Coronary artery (tissue), 2 donors: Measurements from ENCODE around the gene ACOXL.

Experiments used
- DNase-seq: peaks from one replicate; pipeline ENCODE4 v3.0.0-alpha.2; 2017; ENCODE audit warnings: low spot score
- H3K27ac ChIP-seq, 2 donors: fragments of 200-600 bp; sonication (generic); one replicate each; pipeline ENCODE4 v1.5.1; 2016 to 2019
- H3K4me3 ChIP-seq: fragments of 200-600 bp; sonication (generic); 2 replicates; pipeline ENCODE4 v1.5.1; 2016; ENCODE audit warnings: mild to moderate bottlenecking, moderate library complexity
- TF ChIP-seq, protein P1 (sequence below): fragments of 200-600 bp; sonication (generic); IDR thresholded peaks from one replicate; pipeline ENCODE4 v1.5.1; 2019; ENCODE audit warnings: antibody characterized with exemption

Gene ACOXL

DNA sequence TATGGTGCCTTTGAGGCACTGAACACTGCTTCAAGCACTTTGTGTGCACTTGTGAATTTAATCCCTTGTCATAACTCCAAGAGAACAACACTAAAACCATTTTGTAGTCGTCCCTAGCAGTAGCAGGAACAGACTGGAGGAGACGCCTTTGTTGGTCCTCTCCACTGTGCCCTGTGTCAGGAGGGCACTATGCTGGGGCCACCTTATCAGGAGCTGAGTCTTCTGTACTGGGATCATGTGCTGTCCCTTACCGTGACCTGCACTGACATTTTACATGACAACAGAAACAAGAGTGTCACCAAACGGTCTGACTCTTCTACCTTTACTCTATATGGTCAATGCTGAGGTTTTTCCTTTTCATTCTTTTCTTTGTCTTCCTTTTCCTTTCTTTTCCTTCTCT lies 62.0 kb downstream of the ACOXL start:
- Histone ChIP-seq H3K27ac (no peak overlapping the region), H3K4me3 (no peak overlapping the region)
- TF ChIP-seq, protein P1, sequence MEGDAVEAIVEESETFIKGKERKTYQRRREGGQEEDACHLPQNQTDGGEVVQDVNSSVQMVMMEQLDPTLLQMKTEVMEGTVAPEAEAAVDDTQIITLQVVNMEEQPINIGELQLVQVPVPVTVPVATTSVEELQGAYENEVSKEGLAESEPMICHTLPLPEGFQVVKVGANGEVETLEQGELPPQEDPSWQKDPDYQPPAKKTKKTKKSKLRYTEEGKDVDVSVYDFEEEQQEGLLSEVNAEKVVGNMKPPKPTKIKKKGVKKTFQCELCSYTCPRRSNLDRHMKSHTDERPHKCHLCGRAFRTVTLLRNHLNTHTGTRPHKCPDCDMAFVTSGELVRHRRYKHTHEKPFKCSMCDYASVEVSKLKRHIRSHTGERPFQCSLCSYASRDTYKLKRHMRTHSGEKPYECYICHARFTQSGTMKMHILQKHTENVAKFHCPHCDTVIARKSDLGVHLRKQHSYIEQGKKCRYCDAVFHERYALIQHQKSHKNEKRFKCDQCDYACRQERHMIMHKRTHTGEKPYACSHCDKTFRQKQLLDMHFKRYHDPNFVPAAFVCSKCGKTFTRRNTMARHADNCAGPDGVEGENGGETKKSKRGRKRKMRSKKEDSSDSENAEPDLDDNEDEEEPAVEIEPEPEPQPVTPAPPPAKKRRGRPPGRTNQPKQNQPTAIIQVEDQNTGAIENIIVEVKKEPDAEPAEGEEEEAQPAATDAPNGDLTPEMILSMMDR = no peak
- DNase-seq = no peak

DNA sequence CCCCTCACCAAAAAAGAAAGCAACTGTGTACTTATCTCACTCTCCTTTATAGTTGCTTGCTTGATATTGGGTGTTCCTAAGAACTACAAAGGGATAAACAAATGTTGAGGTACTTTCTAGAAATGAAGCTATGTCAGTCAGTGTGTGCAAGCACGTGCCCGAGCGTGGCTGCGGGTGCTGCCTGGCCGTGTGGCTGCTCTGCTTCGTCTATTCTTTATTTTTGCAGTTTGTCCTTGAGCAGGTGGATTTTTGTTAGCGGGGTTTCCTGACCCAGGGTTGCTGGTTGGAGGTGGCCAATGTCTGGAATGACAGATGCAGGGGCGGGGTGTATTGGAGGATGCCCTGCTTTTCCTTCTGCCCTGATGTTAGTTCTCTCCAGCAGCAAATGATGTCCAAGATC lies 62.6 kb downstream of the ACOXL start:
- no peak overlapping the region for H3K4me3 ChIP-seq
- TF ChIP-seq, protein P1 = no peak
- H3K27ac ChIP-seq = no peak overlapping the region
- peak; percentile 47 for DNase-seq

DNA sequence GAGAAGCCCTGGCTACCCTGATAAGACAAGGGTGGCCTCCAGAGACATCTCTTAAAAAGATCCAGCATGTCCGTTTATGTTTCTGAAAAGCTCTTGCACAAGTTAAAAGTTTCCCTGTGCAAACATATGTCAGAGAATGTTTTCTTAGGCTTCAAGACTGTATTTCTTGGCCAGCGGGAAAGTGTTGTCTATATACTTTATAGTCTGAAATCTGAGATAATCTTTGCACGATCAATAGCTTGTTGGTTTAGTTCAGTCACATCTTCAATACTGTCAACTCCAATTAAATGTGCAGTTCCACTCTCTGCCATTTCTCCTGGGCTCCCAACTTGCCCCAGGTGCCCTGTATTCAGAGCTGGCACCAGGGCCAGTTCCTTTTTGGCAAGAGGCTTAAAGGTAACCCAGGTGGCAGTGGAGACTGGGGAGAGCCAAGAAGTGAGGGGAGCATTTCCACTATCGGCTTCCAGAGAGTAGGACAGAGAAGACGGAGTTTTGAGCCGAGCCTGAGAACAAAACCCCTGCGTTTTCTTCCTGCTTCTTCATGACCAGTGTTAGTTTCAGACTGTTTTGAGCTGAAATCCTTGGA lies 64.4 kb downstream of the ACOXL start:
- no peak overlapping the region for H3K27ac ChIP-seq
- TF ChIP-seq, protein P1 = no peak
- no peak for DNase-seq
- no peak overlapping the region for H3K4me3 ChIP-seq

DNA sequence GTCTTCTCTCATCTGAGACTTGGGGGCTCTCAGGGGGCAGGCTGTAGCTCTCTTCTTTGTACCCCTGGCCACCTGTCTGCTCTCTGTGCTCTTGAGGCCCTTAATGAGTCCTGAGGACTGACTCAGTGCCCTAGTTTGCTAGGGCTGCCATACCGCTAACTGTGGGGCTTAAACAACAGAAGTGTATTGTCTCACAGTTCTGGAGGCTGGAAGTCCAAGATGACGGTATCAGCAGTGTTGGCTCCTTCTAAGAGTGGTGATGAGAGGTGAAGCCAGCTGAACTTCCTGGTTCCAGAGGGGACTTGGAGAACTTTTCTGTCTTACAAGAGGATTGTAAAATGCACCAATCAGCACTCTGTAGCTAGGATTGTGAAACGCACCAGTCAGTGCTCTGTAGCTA lies 67.0 kb downstream of the ACOXL start:
- TF ChIP-seq, protein P1 = no peak
- Histone ChIP-seq H3K27ac (no peak overlapping the region), H3K4me3 (no peak overlapping the region)
- DNase-seq = peak; percentile 14

DNA sequence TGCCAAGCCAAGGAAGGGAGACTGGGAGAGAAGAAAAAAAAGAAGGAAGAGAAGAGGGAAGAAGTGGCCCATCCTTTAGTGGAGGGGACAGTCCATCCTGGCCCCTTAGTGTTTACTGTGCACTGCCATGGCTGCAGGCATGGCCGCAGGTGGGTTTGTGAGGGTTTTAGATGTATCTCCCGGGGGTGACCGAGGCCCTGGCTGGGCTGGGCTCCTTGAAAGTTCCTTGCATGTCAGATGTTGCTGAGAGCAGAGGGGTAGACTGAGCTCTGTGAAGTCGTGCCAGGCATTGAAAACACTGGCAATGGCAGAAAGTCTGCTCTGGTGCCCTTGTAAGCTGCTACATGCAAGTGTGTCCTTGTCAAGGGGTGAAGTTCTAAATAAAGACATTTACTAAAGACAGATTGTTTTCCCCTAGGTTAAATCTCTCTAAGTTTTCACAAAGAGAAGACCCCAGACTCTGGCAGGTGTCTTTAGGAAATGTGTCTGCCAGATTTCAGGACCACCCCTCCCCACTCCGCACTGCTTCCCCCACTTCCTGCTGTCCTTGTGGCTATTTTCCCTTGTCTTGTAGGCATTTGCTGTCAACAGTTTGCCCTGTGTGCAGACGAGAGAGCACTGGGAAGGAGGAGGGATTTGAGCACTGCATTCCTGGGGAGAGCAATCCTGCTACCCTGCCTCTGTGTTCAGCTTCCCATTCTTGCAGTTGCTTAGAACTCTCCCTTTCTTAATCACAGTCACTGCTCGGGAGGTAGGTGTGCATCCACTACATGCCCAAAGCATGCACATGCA lies 68.4 kb downstream of the ACOXL start:
- TF ChIP-seq, protein P1 = no peak
- DNase-seq = no peak
- H3K4me3 ChIP-seq = no peak overlapping the region
- no peak overlapping the region for H3K27ac ChIP-seq

DNA sequence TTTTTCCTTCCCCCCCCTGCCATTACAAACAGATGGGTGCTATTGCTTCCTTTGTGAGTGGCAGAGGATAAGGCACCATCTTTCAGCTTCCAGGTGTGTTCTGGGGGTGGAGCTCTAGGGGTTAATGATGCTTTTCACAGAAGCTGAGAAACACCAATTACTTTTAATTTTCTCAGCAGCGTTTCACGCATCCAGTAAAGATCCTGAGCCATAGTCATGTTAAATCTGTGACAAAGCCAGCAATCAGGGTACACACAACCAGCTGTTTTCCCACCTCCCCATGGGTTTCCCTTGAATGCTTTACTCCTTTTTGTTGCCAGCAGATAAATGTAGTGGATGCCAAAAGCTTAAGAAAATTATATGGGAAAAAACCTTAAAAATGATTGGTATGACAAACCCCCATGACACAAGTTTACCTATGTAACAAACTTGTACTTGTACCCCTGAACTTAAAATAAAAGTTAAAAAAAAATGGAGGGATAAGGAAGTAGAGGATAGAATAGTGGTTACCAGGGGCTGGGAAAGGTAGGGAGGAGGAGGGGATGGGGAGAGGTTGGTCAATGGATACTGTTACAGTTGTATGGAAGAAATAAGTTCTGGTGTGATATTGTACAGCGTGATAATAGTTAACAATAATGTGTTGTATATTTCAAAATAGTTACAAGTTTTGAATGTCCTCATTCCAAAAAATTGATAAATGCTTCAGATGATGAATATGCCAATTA lies 70.0 kb downstream of the ACOXL start:
- Histone ChIP-seq H3K4me3 (no peak overlapping the region), H3K27ac (no peak overlapping the region)
- TF ChIP-seq, protein P1 = no peak
- DNase-seq = no peak
